Hippocampal formation (tissue), 2 donors: ENCODE measurements around the gene OR1A1.
"Not testable (repeated sequence)": the region's sequence is repeated elsewhere in the genome, so short reads cannot be mapped to it uniquely, and the experiment has no call there.

Experiments
- DNase-seq, 2 donors: peaks; one replicate each; lab custom pipeline; 2025; lab: John Stamatoyannopoulos, UW

Gene OR1A1, protein sequence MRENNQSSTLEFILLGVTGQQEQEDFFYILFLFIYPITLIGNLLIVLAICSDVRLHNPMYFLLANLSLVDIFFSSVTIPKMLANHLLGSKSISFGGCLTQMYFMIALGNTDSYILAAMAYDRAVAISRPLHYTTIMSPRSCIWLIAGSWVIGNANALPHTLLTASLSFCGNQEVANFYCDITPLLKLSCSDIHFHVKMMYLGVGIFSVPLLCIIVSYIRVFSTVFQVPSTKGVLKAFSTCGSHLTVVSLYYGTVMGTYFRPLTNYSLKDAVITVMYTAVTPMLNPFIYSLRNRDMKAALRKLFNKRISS

DNA sequence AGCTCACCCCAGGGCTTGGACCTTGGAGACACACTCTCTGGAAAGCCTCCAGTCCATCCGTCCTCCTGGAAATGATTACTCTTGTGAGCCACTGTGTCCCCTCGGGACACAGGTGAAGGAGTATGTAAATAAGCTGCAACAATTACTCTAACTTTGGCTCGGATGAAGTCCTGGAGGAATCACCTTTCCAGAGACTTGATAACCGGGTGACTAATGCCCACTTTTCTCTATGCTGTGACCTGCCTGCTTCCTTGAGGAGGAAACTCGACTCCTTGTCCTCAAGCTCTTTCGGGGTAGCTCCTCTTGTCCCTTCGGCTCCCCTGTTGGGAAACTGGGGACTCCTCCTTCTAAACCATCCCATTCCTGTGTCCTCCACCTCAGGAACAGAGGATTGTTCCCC, at the start of gene OR1A1:
Gene OR1A1 (plus strand): TSS at position 301 of the 400 bp plus-strand sequence. CDS start 7,954 bp downstream, outside the sequence.
- no peak for DNase-seq

DNA sequence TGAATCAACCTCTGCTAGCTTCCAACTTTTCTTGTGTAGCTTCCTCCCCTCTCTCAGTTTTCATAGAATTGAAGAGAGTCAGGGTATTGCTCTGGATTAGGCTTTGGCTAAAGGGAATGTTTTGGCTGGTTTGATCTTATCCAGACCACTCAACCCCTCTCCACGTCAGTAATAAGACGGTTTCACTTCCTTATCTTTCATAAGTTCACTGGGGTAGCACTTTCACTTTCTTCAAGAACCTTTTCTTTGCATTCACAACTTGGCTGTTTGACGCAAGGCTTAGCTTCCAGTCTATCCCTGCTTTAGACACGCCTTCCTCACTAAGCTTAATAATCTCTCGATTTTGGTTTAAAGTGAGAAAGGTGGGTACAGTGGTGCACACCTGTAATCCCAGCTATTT, 39.9 kb upstream of the OR1A1 start:
- no peak for DNase-seq

DNA sequence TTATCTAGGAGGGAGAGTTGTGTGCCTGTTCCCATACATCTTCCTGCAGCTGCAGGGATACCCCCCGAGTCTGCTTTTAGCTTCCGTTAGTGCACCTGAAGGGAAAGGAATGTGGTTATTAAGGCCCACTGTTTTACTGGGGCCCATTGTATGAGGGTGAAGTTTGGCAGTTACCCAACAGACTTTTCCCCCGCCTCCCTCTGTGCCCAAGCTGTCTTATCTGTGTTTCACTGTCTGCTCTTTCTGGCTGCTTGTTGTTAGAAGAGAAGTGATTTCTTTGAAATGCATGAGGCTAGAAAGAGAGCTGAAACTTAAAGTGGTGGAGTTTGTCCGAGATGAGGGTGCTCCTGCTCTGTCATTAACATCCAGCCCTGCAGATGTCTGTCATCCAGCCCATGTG, 17.5 kb upstream of the OR1A1 start:
- DNase-seq: no peak

DNA sequence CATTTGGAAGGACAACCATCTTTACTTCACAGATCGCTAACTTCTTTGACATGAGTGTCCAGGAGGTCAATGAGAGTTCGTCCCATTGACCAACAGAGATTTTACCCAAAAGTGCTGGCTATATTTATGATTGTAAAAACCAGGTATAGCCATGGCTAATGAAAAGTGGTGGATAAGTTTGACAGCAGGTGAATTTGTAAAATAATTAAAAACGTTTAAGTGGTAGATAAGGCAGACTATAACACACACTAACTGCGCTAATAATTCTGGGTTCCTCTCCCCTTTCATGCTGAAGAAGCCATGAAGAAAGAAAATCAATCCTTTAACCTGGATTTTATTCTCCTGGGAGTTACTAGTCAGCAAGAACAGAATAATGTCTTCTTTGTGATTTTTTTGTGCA, 10.2 kb upstream of the OR1A1 start, which contains the start of gene OR1A2:
Gene OR1A2 (plus strand): TSS at position 301 of the 400 bp plus-strand sequence. CDS start 0 bp downstream, at position 301.
- no peak for DNase-seq

DNA sequence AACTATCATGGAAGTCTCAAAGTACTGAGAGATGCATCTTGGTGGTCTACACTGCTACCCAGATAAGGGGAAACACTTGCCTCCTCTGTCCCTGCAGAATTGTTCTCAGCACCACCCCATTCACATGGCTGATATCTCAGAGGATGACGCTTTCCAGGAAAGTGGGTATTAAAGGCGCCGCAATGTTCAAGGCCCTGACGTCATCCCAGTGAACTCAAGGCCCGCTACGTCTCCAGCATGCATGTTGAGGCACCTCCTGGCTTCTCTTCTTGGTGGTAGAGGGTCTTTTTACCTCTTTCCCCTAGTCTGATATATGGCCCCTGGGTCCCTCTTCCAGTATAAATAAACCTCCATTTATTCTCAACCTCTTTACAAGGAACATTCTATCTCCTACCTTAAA, 1.0 kb downstream of the OR1A1 start:
- no peak for DNase-seq

DNA sequence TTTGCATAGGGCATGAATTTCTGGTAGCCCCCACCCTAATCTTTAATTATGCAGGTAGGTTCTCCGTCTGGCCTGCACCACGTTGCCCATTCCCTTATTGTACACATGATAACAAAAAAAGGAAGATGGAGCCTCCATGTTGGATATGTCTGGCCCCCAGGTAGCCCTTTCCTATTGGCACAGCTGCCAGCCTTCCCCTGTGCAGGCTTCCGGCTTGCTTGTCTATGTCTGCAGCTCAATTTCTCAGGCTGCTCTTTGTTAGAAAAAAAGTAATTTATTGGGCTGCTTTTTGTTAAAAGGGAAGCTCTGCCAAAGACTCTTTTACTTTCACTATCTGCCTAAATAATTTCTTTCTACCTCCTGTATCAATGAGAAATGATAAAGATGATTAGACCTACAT, 5.5 kb downstream of the OR1A1 start:
- no peak for DNase-seq

DNA sequence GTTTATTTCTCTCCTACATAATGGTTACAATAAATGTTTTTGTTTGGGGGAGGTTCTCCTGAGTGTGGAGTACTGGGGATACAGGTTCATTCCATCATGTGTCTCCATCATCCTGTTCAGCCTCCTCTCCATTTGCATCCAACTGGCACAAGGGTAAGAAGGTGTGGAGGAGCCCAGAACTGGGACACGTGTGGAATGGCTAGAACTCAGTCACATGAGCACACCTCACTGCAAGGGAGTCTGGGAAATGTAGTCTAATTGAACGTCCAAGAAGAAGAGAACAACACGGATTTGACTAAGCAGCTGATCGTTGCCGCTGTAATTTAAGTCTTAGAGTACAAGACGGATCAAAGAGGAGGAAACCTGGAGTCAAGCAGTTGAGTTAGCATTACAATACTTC, 6.1 kb downstream of the OR1A1 start:
- DNase-seq: no peak

DNA sequence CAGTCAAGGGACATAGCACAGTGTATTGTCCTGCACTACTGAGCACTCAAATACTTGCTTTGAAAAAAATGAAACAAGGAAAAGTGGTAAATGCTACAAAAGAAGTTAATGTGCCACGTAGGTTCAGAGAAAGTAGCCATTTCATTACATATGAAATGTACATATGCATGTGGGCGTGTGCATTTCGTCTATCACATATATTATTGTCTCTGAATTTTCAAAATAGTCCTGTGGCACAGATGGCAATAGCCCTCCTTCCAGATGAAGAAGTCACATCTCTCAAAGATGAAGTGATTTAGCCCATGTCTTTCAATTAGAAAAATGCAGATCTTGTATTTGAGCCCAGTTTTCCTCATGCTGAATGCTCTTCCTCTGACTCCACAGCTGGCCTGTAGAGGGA, 12.5 kb downstream of the OR1A1 start:
- DNase-seq: not testable (repeated sequence)

DNA sequence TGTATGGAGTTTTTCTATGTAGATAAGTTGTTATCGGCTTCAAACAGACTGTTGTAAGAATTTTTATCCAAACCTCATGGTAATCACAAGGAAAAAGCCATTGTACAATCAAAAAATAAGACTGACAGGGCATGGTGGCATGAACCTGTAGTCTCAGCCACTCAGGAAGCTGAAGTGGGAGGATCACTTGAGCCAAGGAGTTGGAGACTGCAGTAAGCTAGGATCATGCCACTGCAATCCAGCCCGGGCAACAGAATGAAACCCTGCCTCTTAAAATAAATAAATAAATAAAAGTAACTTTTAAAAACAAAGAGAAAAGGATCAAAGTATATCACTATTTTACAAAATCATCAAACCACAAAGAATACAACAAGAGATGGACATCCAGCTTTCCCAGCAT, 14.4 kb downstream of the OR1A1 start:
- no peak for DNase-seq

DNA sequence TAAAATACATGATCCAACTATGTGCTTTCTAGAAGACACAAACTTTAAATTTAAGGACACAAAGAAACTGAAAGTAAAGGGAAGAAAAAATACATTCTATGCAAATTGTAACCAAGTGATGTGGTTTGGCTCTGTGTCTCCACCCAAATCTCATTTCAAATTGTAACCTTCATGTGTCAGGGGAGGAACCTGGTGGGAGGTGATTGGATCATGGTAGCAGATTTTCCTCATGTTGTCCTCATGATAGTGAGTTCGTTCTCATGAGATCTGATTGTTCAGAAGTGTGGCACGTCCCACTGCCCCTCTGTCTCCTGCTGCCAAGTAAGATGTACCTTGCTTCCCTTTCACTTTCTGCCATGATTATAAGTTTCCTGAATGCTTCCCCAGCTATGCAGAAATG, 15.0 kb downstream of the OR1A1 start:
- DNase-seq: no peak

DNA sequence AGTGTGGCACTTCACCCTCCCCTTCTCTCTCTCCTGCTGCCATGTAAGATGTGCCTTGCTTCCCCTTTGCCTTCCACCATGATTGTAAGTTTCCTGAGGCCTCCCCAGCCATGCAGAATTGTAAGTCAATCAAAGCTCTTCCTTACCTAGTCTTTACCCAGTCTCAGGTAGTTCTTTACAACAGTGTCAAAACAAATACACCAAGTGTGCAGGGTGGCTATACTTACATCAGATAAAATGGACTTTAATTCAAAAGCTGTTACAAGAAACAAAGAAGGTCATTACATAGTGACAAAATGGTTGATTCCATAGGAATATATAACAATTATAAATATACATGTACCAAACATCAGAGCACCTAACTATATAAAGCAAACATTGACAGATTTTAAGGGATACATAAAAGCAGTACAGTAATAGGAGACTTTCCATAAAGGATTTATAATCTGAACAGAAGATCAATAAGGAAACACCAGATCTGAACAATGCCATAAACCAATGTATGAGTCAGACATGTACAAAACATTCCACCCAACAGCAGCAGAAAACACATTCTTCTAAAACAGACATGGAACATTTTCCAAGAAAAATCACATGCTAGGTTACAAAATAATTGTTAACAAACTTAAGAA, 17.4 kb downstream of the OR1A1 start:
- DNase-seq: not testable (repeated sequence)

DNA sequence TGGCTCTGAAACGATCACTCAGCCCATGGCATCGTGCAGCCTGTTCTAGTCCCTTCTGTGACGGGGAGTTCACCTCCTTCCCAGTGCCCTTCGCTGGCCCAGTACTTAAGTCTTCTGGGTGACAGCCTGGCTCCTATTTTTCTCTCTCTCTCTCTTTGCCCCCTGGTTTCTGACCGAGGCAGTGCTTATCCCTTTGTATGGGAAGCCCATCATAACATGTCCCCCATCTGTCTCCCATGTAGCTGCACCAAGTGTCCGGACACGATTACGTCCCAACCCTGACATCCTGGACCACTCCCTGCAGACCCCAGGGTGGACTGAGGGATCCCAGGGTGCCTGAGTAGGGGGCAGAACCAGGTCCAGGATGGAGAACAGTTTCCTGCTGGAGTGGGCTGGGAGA, 24.8 kb downstream of the OR1A1 start:
- not testable (repeated sequence) for DNase-seq

DNA sequence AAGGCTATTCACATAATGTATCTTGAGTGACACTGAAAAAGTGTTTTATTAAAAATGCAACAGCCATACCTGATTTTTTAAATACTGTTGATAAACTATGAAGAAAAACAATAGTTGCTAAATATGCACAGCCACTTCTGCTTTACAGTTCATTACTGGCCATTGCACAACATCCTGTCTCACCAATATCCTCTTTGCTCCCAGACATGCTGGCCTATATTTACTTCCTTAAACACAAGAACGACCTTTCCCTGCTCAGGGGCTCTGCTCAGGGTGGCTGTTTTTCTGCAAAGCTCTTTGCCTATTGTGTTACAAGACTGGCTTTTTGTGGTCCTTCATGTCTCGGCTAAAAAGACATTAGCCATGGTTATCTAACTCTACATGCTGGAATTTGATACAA, 31.2 kb downstream of the OR1A1 start:
- DNase-seq: not testable (repeated sequence)

DNA sequence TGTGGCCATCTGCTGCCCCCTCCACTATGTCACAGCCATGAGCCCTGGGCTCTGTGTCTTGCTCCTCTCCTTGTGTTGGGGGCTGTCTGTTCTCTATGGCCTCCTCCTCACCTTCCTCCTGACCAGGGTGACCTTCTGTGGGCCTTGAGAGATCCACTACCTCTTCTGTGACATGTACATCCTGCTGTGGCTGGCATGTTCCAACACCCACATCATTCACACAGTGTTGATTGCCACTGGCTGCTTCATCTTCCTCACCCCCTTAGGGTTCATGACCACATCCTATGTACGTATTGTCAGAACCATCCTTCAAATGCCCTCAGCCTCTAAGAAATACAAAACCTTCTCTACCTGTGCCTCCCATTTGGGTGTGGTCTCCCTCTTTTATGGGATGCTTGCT, 33.6 kb downstream of the OR1A1 start:
- not testable (repeated sequence) for DNase-seq

DNA sequence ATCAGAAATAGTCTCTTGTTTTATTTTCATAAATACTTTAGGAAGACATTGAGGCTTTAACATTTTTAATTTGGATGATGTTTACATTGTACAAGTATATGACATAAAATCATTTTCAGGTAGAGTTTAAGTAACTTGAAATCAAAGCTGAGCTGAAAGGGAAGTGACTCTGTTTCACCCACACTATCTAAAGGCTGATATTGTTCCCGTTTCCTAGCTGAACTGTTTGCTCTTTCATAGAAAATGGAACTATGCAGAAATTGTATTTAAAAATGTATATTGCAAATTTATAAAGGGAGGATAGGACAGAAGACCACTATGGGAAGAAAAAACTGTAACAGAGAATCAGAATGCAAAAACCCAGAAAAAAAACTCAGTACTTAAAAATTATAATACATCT, 37.4 kb downstream of the OR1A1 start:
- DNase-seq: not testable (repeated sequence)

DNA sequence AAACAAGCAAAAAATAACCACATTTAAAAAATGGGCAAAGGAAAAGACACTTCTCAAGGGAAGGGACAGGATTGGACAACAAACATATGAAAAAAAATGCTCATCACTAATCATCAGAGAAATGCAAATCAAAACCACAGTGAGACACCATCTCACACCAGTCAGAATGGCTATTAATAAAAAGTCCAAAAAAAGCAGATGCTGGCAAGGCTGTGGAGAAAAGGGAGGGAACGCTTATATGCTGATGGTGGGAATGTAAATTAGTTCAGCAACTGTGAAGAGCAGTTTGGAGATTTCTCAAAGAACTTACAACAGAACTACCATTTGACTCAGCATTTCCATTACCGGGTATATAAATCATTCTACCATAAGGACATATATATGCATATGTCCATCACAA, 41.5 kb downstream of the OR1A1 start:
- not testable (repeated sequence) for DNase-seq

DNA sequence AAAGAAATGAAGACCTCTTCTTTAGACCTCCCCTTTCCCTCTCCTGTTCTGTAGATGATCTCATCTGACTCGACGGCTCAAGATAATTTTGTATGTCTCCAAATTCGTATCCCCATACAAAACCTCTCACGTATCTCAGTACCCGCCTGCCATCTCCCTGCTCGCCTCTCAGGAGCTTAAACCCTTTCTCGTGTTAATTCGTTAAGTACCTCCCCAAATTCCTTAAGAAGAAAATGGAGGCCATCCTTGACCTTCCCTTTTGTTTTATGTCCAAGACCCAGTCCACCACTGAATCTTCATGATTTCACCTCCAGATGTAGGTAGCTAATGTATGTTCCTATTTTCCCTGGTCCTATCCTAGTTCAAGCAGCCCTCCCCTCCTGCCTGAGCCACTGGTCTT, 49.1 kb downstream of the OR1A1 start:
- no peak for DNase-seq

DNA sequence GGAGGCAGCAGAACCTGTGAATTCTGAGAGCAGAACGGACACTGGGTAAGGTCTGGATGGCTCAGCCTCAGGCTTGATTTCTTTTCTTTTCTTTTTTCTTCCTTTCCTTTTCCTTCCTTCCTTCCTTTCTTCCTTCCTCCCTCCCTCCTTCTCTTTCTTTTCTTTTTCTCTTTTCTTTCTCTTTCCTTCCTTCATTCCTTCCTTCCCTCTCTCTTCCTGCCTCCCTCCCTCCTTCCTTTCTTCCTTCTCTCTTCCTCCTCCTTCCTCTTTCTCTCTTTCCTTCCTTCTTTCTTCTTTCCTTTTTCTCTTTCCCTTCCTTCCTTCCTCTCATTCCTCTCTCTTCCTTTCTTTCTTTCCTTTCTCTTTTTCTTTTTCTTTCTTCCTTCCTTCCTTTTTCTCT, 52.7 kb downstream of the OR1A1 start:
- no peak for DNase-seq

DNA sequence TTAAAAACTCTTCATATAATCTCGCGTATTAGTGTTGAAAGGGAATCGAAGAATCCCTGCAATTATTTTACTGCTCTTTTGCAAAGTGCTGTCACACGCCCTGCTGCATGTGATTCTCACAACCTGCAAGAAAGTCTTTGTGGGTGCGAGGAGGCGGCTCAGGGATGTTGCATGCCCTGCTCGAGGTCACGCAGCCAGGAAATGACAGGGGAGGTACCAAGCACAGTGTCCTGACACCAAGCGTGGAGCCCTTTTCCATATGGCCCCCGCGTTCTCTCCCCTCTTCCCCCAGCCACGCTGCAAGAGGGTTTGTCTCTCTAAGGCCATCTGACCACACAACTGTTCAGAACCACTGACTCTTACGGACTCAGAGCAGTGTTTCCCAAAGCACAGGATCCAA, 53.1 kb downstream of the OR1A1 start:
- DNase-seq: no peak
